Endothelial cell of umbilical vein (primary cell): Measurements from ENCODE around the gene BCL11B. TPM values are rescaled to one million over a fixed set of nuclear protein-coding genes. Genes with fewer than 3 reads are reported as not detected.

ENCODE experiments used
- BruUV-seq: library from RNA; stranded (reverse); fragments of 400-500 nt; replicated peaks from 2 replicates; lab custom pipeline; 2021; lab: Mats Ljungman, UMichigan
- CTCF ChIA-PET: fragments of 300-600, 350-600 bp; sonication (Branson Sonifier 250); formaldehyde crosslinking; loops from one replicate; lab custom pipeline; 2021; ENCODE audit warnings: antibody characterized with exemption, inconsistent platforms; lab: Charles Lee
- POLR2A ChIA-PET: fragments of 300-600, 350-600 bp; sonication (Branson Sonifier 250); formaldehyde crosslinking; loops from one replicate; lab custom pipeline; 2021; ENCODE audit warnings: antibody characterized with exemption, inconsistent platforms; lab: Charles Lee
- DNase-seq: peaks from one replicate; pipeline ENCODE4 v3.0.0-alpha.2; 2011; ENCODE audit warnings: low read depth, low spot score
- FAIRE-seq: peaks from 2 replicates; lab custom pipeline; 2011; peaks lifted over from hg19 to GRCh38; lab: Jason Lieb, UNC
- H2AFZ ChIP-seq: 2 replicates; pipeline ENCODE4 v1.6.0; 2012; ENCODE audit warnings: low read depth, low read length, control low read depth, inconsistent platforms
- H3K27ac ChIP-seq: 2 replicates; pipeline ENCODE4 v1.5.1; 2011; ENCODE audit warnings: low read depth, mild to moderate bottlenecking, control low read depth, low read length, moderate library complexity; ENCODE audit not compliant: insufficient read depth
- H3K27me3 ChIP-seq, 2 experiments: 2 replicates each; pipeline versions ENCODE4 v1.6.0 to v1.6.1; 2011; ENCODE audit warnings: low read length in 2 of 2, mixed read lengths in 1 of 2; ENCODE audit not compliant: control insufficient read depth in 2 of 2, insufficient read depth in 2 of 2
- H3K36me3 ChIP-seq, 2 experiments: 2 replicates in 1 of 2; 3 replicates in 1 of 2; pipeline ENCODE4 v1.5.1; 2011; ENCODE audit warnings: low read length in 2 of 2, mild to moderate bottlenecking in 1 of 2, moderate library complexity in 1 of 2; ENCODE audit not compliant: control insufficient read depth in 2 of 2, insufficient read depth in 2 of 2; ENCODE audit errors: extremely low read depth in 1 of 2
- H3K4me1 ChIP-seq: 3 replicates; pipeline ENCODE4 v1.5.1; 2011; ENCODE audit warnings: mild to moderate bottlenecking, low read length; ENCODE audit not compliant: control insufficient read depth, insufficient read depth; ENCODE audit errors: extremely low read depth
- H3K4me2 ChIP-seq: 2 replicates; pipeline ENCODE4 v1.6.1; 2011; ENCODE audit warnings: low read length, control low read depth, mixed read lengths; ENCODE audit not compliant: insufficient read depth
- H3K4me3 ChIP-seq, 3 experiments: fragments of 200-600 bp in 1 of 3; sonication (generic), shearing (Covaris generic) in 1 of 3; replicated peaks in 1 of 3; 2 replicates each; pipeline ENCODE4 v1.5.1; 2011 to 2016; ENCODE audit warnings: control low read depth in 3 of 3, low read length in 3 of 3, mild to moderate bottlenecking in 2 of 3, inconsistent platforms in 1 of 3, low read depth in 1 of 3, moderate library complexity in 1 of 3; ENCODE audit not compliant: insufficient read depth in 1 of 3
- H3K79me2 ChIP-seq: 2 replicates; pipeline ENCODE4 v1.6.0; 2012; ENCODE audit warnings: low read length, inconsistent platforms; ENCODE audit not compliant: control insufficient read depth, insufficient read depth
- H3K9ac ChIP-seq: replicated peaks from 2 replicates; pipeline ENCODE3; 2011; ENCODE audit warnings: low read length, control low read depth; ENCODE audit not compliant: insufficient read depth; ENCODE audit errors: extremely low read depth
- H3K9me1 ChIP-seq: replicated peaks from 3 replicates; pipeline ENCODE4 v1.6.0; 2011; ENCODE audit warnings: mild to moderate bottlenecking, low read length; ENCODE audit not compliant: control insufficient read depth, insufficient read depth; ENCODE audit errors: extremely low read depth
- H3K9me3 ChIP-seq: replicated peaks from 2 replicates; pipeline ENCODE4 v1.5.1; 2012; ENCODE audit warnings: low read length, inconsistent platforms; ENCODE audit not compliant: control insufficient read depth, insufficient read depth
- H4K20me1 ChIP-seq: replicated peaks from 2 replicates; pipeline ENCODE3; 2011; ENCODE audit warnings: mild to moderate bottlenecking, low read length; ENCODE audit not compliant: control insufficient read depth, insufficient read depth; ENCODE audit errors: extremely low read depth
- CTCF ChIP-seq, 2 donors: IDR thresholded peaks; 1 replicate in 1 of 2; 2 replicates in 1 of 2; pipeline ENCODE4 v1.5.1; 2011; ENCODE audit warnings: low read length in 2 of 2, mild to moderate bottlenecking in 2 of 2, moderate library complexity in 2 of 2, control low read depth in 1 of 2, inconsistent platforms in 1 of 2, low read depth in 1 of 2; ENCODE audit not compliant: insufficient read depth in 1 of 2; ENCODE audit errors: extremely low read depth in 1 of 2
- EZH2 ChIP-seq: IDR thresholded peaks from 2 replicates; pipeline ENCODE4 v1.6.1; 2012; ENCODE audit warnings: borderline replicate concordance, low read depth, mild to moderate bottlenecking, moderate library complexity, low read length, inconsistent platforms; ENCODE audit not compliant: severe bottlenecking
- FOS ChIP-seq: IDR thresholded peaks from 2 replicates; pipeline ENCODE4 v1.6.1; 2011; ENCODE audit warnings: mild to moderate bottlenecking, low read length, moderate library complexity, borderline replicate concordance; ENCODE audit not compliant: insufficient read depth
- GATA2 ChIP-seq: IDR thresholded peaks from 2 replicates; pipeline ENCODE4 v1.7.0; 2011; ENCODE audit warnings: low read depth, mild to moderate bottlenecking, moderate library complexity, mixed read lengths, low read length; ENCODE audit not compliant: insufficient read length, insufficient read depth
- JUN ChIP-seq: IDR thresholded peaks from 2 replicates; pipeline ENCODE4 v1.6.1; 2011; ENCODE audit warnings: borderline replicate concordance, low read depth; ENCODE audit not compliant: insufficient read length, insufficient read depth
- MYC ChIP-seq: IDR thresholded peaks from one replicate; pipeline ENCODE4 v1.6.1; 2011; ENCODE audit warnings: mild to moderate bottlenecking, low read depth, low read length
- POLR2A ChIP-seq: IDR thresholded peaks from 2 replicates; pipeline ENCODE4 v1.6.1; 2012; ENCODE audit warnings: low read depth, mild to moderate bottlenecking, control low read depth, low read length
- POLR2AphosphoS5 ChIP-seq: IDR thresholded peaks from 2 replicates; pipeline ENCODE4 v1.6.1; 2012; ENCODE audit warnings: low read depth, mild to moderate bottlenecking, control low read depth, low read length, moderate library complexity; ENCODE audit not compliant: insufficient read depth
- dilution Hi-C: fragments of 300-500 bp; cut with MboI; formaldehyde crosslinking; loops from one replicate; pipeline ENCODE4 v1.15.0; 2019; ENCODE audit warnings: low sequenced_read_pairs; ENCODE audit not compliant: extremely low pct_ligation_motif_present
- intact Hi-C: fragments of 100-400 bp; cut with micrococcal nuclease; formaldehyde crosslinking; loops from one replicate; pipeline ENCODE4 v1.10.0; 2022
- polyA plus RNA-seq, 4 experiments: library from polyadenylated mRNA; depleted of rRNA in 3 of 4; stranded (reverse) in 3 of 4; unstranded in 1 of 4; fragments of >200 nt; gene quantifications; 2 replicates each; pipeline versions ENCODE4 v1.2.1 to v1.2.3, GENCODE V29; 2011 to 2012; ENCODE audit warnings: missing spikeins in 1 of 4
- total RNA-seq: library from RNA; stranded (reverse); gene quantifications from 2 replicates; pipeline ENCODE4 v1.2.3, GENCODE V29; 2021
- TF ChIP-seq, protein P1 (sequence below): IDR thresholded peaks from 2 replicates; pipeline ENCODE4 v1.6.1; 2011; ENCODE audit not compliant: insufficient read depth, insufficient read length

Gene BCL11B
- total and polyA plus RNA-seq, 2 donors (not counting 3 experiments of a cell fraction or from before 2014, with no cell fraction given) = 0.03 to 0.07 TPM

DNA sequence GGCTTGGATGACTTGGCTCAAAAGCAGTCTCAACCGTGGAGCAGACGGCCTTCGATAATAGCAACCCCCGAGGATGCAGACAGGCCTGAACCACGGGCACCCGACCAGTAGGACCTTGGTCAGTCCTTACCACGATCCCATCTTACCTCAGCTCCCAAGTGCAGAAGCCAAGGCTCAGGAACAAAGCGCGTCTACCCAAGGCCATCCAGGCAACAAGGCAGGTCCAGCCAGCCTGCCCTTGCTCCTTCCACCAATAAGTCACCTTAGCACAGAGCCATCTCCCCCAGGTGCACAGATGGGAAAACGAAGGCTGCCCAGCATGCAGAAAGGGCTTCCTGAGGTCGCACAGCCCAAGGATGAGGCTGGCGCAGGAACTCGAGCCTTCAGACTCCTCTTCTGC is 77.3 kb downstream of the BCL11B start:
- TF ChIP-seq, protein P1, sequence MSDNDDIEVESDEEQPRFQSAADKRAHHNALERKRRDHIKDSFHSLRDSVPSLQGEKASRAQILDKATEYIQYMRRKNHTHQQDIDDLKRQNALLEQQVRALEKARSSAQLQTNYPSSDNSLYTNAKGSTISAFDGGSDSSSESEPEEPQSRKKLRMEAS = no peak
- TF ChIP-seq GATA2 = no peak
- no peak for TF ChIP-seq FOS
- no peak for TF ChIP-seq POLR2AphosphoS5
- no peak for TF ChIP-seq EZH2
- no peak for TF ChIP-seq POLR2A
- TF ChIP-seq MYC = no peak
- no peak for TF ChIP-seq JUN
- TF ChIP-seq CTCF (IDR thresholded peaks at IDR 0.05; ENCODE audit: extremely low read depth in 1 of 2, insufficient read depth in 1 of 2, low read depth in 1 of 2, low read length in 2 of 2) = no peak
- Histone ChIP-seq H3K9ac (no peak overlapping the region), H4K20me1 (no peaks in the 10 kb centered on the region), H3K4me2 (no peak overlapping the region), H3K9me1 (no peaks in the 10 kb centered on the region), H3K27ac (no peak overlapping the region), H3K4me3 (no peak overlapping the region), H2AFZ (no peak overlapping the region), H3K36me3 (no peaks in the 10 kb centered on the region), H3K9me3 (no peaks in the 10 kb centered on the region), H3K79me2 (no peaks in the 10 kb centered on the region), H3K4me1 (no peaks in the 10 kb centered on the region), H3K27me3 (no peaks in the 10 kb centered on the region)
- no TSS peak for BruUV-seq
- ChIA-PET CTCF (no interaction called here), POLR2A (no interaction called here)
- dilution Hi-C loops (no loop called here), intact Hi-C loops (no loop called here)
- no peak for FAIRE-seq
- DNase-seq = no peak
